PFSK-1 (cell line): ENCODE results near the gene SDCCAG8.

Experiments
- FOXP2 ChIP-seq: optimal IDR thresholded peaks from 2 replicates; pipeline ENCODE3; 2011; ENCODE audit warnings: borderline replicate concordance, control low read depth, inconsistent platforms; ENCODE audit not compliant: insufficient read depth; ENCODE audit errors: extremely low read length, extremely low read depth
- POLR2AphosphoS5 ChIP-seq: IDR thresholded peaks from 2 replicates; pipeline ENCODE4 v1.6.1; 2012; ENCODE audit warnings: low read depth, mild to moderate bottlenecking, control low read depth, low read length, moderate library complexity
- REST ChIP-seq, 2 experiments: IDR thresholded peaks; 2 replicates each; pipeline versions ENCODE4 v1.6.1 to v1.8.0; 2011 to 2012; ENCODE audit warnings: low read depth in 2 of 2, low read length in 2 of 2, control low read depth in 1 of 2, inconsistent platforms in 1 of 2, mild to moderate bottlenecking in 1 of 2, moderate library complexity in 1 of 2; ENCODE audit not compliant: insufficient read depth in 1 of 2
- SIN3A ChIP-seq: IDR thresholded peaks from 2 replicates; pipeline ENCODE4 v1.6.1; 2012; ENCODE audit warnings: mild to moderate bottlenecking, low read length, moderate library complexity, borderline replicate concordance; ENCODE audit not compliant: insufficient read depth
- TAF1 ChIP-seq: IDR thresholded peaks from 2 replicates; pipeline ENCODE4 v1.6.1; 2012; ENCODE audit warnings: low read length, control low read depth, borderline replicate concordance; ENCODE audit not compliant: insufficient read depth

- no peak for TF ChIP-seq POLR2AphosphoS5
- TF ChIP-seq SIN3A = no peak
- no peak for TF ChIP-seq TAF1
- no peak for TF ChIP-seq REST (IDR thresholded peaks at IDR 0.05; ENCODE audit: insufficient read depth in 1 of 2, low read depth in 2 of 2, low read length in 2 of 2)
- no peak for TF ChIP-seq FOXP2
These were observed 60.1 kb downstream of the SDCCAG8 start for GRCh38 chr1:243315893-243316292.
